T-helper 2 cell treated with Interferon-gamma antibody and Interleukin-4, amounts not matched to agents 5 μg/mL and 100 μg/mL, for 36 hours (primary cell): ENCODE results near the gene IQCH.

Experiments used
- DNase-seq: peaks from one replicate; pipeline ENCODE4 v3.0.0; 2021; ENCODE audit warnings: low spot score
- H3K27ac Mint-ChIP-seq: one replicate; pipeline ENCODE4 v1.8.0; 2021; ENCODE audit warnings: mild to moderate bottlenecking, mixed read lengths
- H3K27me3 Mint-ChIP-seq: one replicate; pipeline ENCODE4 v1.8.0; 2021; ENCODE audit warnings: low read depth, mixed read lengths
- H3K36me3 Mint-ChIP-seq: one replicate; pipeline ENCODE4 v1.8.0; 2021; ENCODE audit warnings: low read depth, mixed read lengths
- H3K4me1 Mint-ChIP-seq: one replicate; pipeline ENCODE4 v1.8.0; 2021; ENCODE audit warnings: low read depth, mixed read lengths
- H3K4me3 Mint-ChIP-seq: one replicate; pipeline ENCODE4 v1.8.0; 2022; ENCODE audit warnings: mild to moderate bottlenecking, moderate library complexity, mixed read lengths
- H3K9me3 Mint-ChIP-seq: one replicate; pipeline ENCODE4 v1.8.0; 2021; ENCODE audit warnings: mixed read lengths

Gene IQCH

GRCh38 chr15:67481680-67482079 lies 227.1 kb downstream of the IQCH start:
- Mint-ChIP-seq H3K36me3 (no peaks in the 10 kb centered on the region), H3K4me3 (no peak overlapping the region), H3K27me3 (peaks cover 17% of the 10 kb centered on the region), H3K9me3 (no peaks in the 10 kb centered on the region), H3K27ac (no peak overlapping the region), H3K4me1 (no peaks in the 10 kb centered on the region)
- DNase-seq: no peak

DNA sequence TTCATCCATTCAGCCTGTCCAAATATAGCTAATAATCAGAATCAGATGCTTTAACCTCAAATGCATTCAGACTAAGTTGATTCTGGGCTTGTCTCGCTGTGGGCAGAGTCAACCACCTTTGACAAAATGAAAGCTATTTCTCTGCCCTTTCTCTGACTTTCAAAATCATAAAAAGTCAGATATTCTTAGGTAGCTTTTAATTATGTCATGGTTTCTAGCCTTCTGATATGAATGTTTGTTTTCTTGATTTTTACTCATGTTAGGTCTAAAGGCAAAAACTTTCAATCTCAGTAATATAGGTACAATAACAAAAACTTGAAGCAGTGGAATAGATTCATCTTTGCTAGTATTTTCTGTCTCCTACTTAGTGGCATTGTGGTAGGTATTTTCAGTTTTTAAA lies 241.0 kb downstream of the IQCH start:
- DNase-seq: no peak
- no peaks in the 10 kb centered on the region for H3K4me1 Mint-ChIP-seq
- H3K4me3 Mint-ChIP-seq: no peak overlapping the region
- peaks cover 5% of the 10 kb centered on the region for H3K27me3 Mint-ChIP-seq
- H3K9me3 Mint-ChIP-seq: no peaks in the 10 kb centered on the region
- H3K36me3 Mint-ChIP-seq: no peaks in the 10 kb centered on the region
- H3K27ac Mint-ChIP-seq: no peak overlapping the region

GRCh38 chr15:67501177-67501835 lies 246.7 kb downstream of the IQCH start:
- peaks cover 3% of the 10 kb centered on the region for H3K27me3 Mint-ChIP-seq
- no peaks in the 10 kb centered on the region for H3K9me3 Mint-ChIP-seq
- peaks cover 2% of the 10 kb centered on the region for H3K4me1 Mint-ChIP-seq
- DNase-seq: no peak
- H3K27ac Mint-ChIP-seq: no peak overlapping the region
- H3K36me3 Mint-ChIP-seq: no peaks in the 10 kb centered on the region
- no peak overlapping the region for H3K4me3 Mint-ChIP-seq

GRCh38 chr15:67501836-67502461 lies 247.4 kb downstream of the IQCH start:
- Mint-ChIP-seq H3K9me3 (no peaks in the 10 kb centered on the region), H3K4me3 (no peak overlapping the region), H3K36me3 (no peaks in the 10 kb centered on the region), H3K27me3 (peaks cover 3% of the 10 kb centered on the region), H3K27ac (no peak overlapping the region), H3K4me1 (peaks cover 2% of the 10 kb centered on the region)
- no peak for DNase-seq

DNA sequence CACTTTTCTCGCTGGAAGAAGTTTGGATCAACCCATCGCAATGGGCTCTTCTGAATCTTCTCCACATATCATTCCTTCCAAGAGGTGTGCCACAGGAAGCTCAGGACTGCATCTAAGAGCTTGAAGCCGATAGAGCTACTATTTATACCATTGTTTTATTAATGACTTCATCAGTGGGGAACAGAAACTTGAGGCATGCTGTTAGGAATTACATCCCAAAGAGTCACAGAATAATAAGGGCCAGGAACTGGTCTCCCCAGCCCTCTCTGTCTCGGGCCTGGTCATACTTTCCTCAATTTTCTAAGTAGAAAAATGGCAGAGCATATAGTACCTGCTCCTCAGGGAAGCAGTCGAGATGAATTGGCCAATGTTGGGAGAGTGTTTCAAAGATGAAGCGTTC lies 249.5 kb downstream of the IQCH start:
- H3K4me1 Mint-ChIP-seq: peaks cover 2% of the 10 kb centered on the region
- no peak for DNase-seq
- no peak overlapping the region for H3K4me3 Mint-ChIP-seq
- H3K27ac Mint-ChIP-seq: no peak overlapping the region
- peaks cover 3% of the 10 kb centered on the region for H3K27me3 Mint-ChIP-seq
- no peaks in the 10 kb centered on the region for H3K36me3 Mint-ChIP-seq
- no peaks in the 10 kb centered on the region for H3K9me3 Mint-ChIP-seq

GRCh38 chr15:67504796-67505195 lies 250.2 kb downstream of the IQCH start:
- no peak overlapping the region for H3K27ac Mint-ChIP-seq
- H3K27me3 Mint-ChIP-seq: peaks cover under 1% of the 10 kb centered on the region
- H3K9me3 Mint-ChIP-seq: no peaks in the 10 kb centered on the region
- peaks cover 2% of the 10 kb centered on the region for H3K4me1 Mint-ChIP-seq
- H3K36me3 Mint-ChIP-seq: no peaks in the 10 kb centered on the region
- DNase-seq: no peak
- no peak overlapping the region for H3K4me3 Mint-ChIP-seq

- Mint-ChIP-seq H3K27ac (no peak overlapping the region), H3K4me3 (no peak overlapping the region), H3K9me3 (no peaks in the 10 kb centered on the region), H3K4me1 (peaks cover 2% of the 10 kb centered on the region), H3K36me3 (no peaks in the 10 kb centered on the region), H3K27me3 (no peaks in the 10 kb centered on the region)
- no peak for DNase-seq
Measured at GRCh38 chr15:67505675-67506572, 251.3 kb downstream of the IQCH start.

DNA sequence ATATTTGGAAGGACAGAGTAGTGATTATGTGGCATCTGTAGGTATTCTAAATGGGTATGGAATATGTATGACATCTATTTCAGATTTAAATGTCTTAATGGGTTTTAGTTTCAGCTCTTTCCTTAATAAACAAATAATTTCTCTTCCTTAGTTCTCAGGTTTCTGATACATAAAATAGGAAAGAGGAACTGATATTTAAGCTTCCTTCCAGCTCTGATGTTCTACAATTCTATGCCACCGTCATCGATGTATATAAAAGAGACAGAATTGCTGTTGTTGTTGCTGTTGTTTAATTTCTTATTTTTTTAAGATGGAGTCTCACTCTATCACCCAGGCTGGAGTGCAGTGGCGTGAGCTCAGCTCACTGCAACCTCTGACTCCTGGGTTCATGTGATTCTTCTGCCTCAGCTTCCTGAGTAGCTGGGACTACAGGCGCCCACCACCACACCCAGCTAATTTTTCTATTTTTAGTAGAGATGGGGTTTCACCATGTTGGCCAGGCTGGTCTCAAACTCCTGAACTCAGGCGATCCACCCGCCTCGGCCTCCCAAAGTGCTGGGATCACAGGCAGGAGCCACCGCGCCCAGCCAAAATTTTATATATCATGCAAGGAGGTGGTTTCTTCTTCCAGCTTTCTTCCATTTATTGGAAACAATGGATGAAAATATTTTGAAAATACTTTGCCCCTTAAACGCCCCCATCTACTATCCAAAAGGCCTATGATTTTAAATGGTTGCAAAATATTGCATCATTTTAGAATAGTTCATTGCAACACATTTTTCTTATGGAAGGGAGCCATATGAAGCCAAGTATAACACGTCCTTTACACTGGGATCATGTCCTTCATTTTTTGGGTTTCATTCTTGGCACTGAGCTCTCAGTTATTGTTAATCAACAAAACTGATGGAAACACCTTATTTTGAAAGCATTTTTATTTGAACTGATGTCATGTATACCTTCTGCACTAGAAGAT lies 252.5 kb downstream of the IQCH start:
- peaks cover 6% of the 10 kb centered on the region for H3K4me1 Mint-ChIP-seq
- H3K36me3 Mint-ChIP-seq: no peaks in the 10 kb centered on the region
- H3K4me3 Mint-ChIP-seq: no peak overlapping the region
- no peaks in the 10 kb centered on the region for H3K9me3 Mint-ChIP-seq
- no peaks in the 10 kb centered on the region for H3K27me3 Mint-ChIP-seq
- DNase-seq: no peak
- H3K27ac Mint-ChIP-seq: no peak overlapping the region

DNA sequence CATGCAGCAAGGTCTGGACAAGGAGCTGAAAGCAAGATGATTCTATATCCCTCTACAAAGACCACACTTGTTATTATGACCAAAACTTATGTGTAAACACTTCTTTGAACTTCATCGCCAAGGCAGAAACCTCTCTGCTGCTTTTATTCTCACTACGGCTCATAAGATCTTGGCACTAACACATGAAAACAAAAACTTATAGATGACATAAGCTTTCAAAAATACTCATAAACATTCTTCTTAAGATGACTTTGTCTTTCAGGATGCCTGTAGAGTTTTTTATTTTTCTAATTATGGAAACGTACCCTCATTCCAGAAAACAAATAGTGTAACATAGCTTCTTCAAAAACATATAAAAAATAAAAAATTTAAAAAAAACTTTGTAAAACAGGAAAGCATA lies 253.8 kb downstream of the IQCH start:
- no peaks in the 10 kb centered on the region for H3K27me3 Mint-ChIP-seq
- H3K36me3 Mint-ChIP-seq: no peaks in the 10 kb centered on the region
- H3K4me3 Mint-ChIP-seq: no peak overlapping the region
- DNase-seq: no peak
- peaks cover 6% of the 10 kb centered on the region for H3K4me1 Mint-ChIP-seq
- no peaks in the 10 kb centered on the region for H3K9me3 Mint-ChIP-seq
- no peak overlapping the region for H3K27ac Mint-ChIP-seq

- Mint-ChIP-seq H3K36me3 (no peaks in the 10 kb centered on the region), H3K27ac (no peak overlapping the region), H3K4me1 (peaks cover 6% of the 10 kb centered on the region), H3K4me3 (no peak overlapping the region), H3K9me3 (no peaks in the 10 kb centered on the region), H3K27me3 (no peaks in the 10 kb centered on the region)
- no peak for DNase-seq
Measured at GRCh38 chr15:67509918-67510317, 255.3 kb downstream of the IQCH start.

DNA sequence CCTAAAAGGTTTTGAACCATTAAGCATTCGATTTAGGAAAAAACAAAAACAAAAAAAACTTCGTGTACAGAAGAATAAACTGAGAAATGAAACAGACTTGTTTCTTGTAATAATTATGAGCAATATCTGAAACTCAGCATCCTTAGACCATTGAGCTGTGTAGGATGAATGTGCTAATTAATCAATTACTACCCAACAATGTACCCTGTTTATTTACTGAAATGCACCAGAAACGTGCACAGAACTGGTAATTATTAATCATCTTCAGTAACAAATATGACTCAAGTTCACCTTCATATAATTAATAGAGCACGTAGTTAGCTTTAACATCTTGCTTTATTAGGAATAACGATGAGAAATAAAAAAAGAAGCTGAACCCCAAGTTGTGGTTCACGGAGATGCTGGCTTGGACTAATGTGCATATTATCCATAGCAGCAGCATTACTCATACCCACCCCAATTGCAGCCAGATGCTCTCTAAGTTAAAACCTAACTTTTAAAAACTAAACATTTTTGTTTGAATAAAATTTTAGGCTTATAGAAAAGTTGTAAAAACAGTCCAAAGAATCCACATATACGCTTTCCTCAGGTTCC lies 256.1 kb downstream of the IQCH start:
- no peak overlapping the region for H3K27ac Mint-ChIP-seq
- no peak overlapping the region for H3K4me3 Mint-ChIP-seq
- H3K4me1 Mint-ChIP-seq: peaks cover 6% of the 10 kb centered on the region
- H3K9me3 Mint-ChIP-seq: no peaks in the 10 kb centered on the region
- DNase-seq: no peak
- H3K27me3 Mint-ChIP-seq: no peaks in the 10 kb centered on the region
- no peaks in the 10 kb centered on the region for H3K36me3 Mint-ChIP-seq

DNA sequence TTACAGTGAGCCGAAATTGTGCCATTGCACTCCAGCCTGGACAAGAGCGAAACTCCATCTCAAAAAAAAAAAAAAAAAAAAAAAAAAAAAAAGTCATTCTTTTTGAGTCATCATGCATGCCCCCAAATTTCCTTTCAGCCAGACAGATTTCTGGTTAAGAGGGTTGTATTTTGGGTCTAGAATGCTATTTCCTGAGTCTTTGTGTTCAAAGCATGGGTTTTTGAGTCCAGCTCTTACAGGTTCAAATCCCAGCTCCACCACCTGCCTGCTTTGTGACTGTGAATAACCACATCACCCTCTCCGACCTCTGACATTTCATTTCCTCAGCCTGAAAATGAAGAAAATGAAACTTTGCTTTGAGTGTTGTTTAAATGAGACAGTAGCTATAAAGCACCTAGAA lies 257.0 kb downstream of the IQCH start:
- Mint-ChIP-seq H3K27ac (no peak overlapping the region), H3K27me3 (no peaks in the 10 kb centered on the region), H3K36me3 (no peaks in the 10 kb centered on the region), H3K4me3 (no peak overlapping the region), H3K9me3 (no peaks in the 10 kb centered on the region), H3K4me1 (peaks cover 4% of the 10 kb centered on the region)
- no peak for DNase-seq

GRCh38 chr15:67512140-67512539 lies 257.6 kb downstream of the IQCH start:
- H3K27me3 Mint-ChIP-seq: no peaks in the 10 kb centered on the region
- no peaks in the 10 kb centered on the region for H3K36me3 Mint-ChIP-seq
- H3K4me3 Mint-ChIP-seq: no peak overlapping the region
- no peak for DNase-seq
- H3K4me1 Mint-ChIP-seq: peaks cover 4% of the 10 kb centered on the region
- H3K27ac Mint-ChIP-seq: no peak overlapping the region
- no peaks in the 10 kb centered on the region for H3K9me3 Mint-ChIP-seq
